ENCODE results near the gene MYBL2.
"Not testable (repeated sequence)": the region's sequence is repeated elsewhere in the genome, so short reads cannot be mapped to it uniquely, and the experiment has no call there.

The MYBL2 gene

DNA sequence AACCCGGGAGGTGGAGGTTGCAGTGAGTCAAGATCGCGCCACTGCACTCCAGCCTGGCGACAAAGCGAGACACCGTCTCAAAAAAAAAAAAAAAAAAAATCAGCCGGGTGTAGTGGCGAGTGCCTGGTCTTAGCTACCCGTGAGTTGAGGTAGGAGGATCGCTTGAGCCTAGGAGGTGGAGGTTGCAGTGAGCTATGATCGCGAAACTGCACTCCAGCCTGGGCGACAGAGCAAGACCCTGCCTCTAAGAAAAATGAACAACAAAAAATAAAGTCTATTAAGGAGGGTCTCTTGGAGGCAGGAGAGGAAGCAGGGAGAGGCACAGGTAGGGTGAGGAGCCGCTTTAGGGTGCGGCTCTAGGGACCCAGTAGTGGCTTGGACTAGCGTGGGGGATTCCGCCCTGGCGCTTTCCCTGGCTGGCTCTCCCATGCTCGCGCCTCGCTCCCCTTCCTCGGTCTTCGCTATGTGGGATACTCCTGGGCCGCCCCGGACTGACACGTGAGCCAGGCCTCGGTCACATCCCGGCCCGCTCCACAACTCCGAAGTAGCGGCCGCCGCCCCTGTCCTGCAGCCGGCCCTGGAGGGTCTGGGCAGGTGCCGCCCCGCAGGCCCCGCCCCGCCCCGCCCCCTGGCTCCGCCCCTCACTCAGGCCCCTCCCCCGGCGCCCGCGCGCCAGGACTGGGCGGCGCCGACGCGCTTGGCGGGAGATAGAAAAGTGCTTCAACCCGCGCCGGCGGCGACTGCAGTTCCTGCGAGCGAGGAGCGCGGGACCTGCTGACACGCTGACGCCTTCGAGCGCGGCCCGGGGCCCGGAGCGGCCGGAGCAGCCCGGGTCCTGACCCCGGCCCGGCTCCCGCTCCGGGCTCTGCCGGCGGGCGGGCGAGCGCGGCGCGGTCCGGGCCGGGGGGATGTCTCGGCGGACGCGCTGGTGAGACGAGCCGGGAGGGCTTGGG, at the start of gene MYBL2:
TSS of gene MYBL2 (plus strand) at position 739 of the 953 bp plus-strand sequence. CDS start at position 909, 170 bp downstream.
- Histone ChIP-seq H3K9me3 (ENCODE audit: control insufficient read depth, low read length) (no peaks in the 10 kb centered on the region), H3K4me1 (ENCODE audit: control insufficient read depth, insufficient read depth, low read length) (peaks cover 29% of the 10 kb centered on the region), H3K36me3 (ENCODE audit: control insufficient read depth, insufficient read depth, low read length) (no peaks in the 10 kb centered on the region), H3K4me3 (ENCODE audit: low read length) (peak within 1 kb of the TSS; percentile 46), H3K9ac (ENCODE audit: low read length) (no peak within 1 kb of the TSS), H3K27me3 (ENCODE audit: control insufficient read depth, insufficient read depth, low read length) (peaks cover 17% of the 10 kb centered on the region)

DNA sequence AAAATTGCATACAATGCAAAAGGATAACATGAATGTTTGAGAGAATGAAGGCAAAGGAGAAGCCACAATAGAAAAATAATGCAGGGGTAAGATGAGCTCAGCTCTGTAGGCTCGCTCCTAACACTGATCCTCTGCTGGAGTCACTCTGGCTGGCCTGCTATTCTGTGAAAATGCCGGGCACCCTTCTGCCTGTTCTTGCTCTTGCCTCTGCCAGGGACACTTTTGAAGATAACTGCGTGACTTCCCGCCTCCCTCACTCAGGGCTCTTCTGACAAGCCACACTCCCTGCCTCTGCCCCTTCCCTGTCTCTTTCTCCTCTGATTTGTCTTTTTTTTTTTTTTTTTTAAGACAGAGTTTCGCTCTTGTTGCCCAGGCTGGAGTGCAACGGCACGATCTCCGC, 35.3 kb upstream of the MYBL2 start:
- H3K9me3 ChIP-seq (ENCODE audit: control insufficient read depth, low read length): no peaks in the 10 kb centered on the region
- no peaks in the 10 kb centered on the region for H3K4me1 ChIP-seq (ENCODE audit: control insufficient read depth, insufficient read depth, low read length)
- H3K27me3 ChIP-seq (ENCODE audit: control insufficient read depth, insufficient read depth, low read length): no peaks in the 10 kb centered on the region
- no peak overlapping the region for H3K9ac ChIP-seq (ENCODE audit: low read length)
- H3K4me3 ChIP-seq (ENCODE audit: low read length): no peak overlapping the region
- H3K36me3 ChIP-seq (ENCODE audit: control insufficient read depth, insufficient read depth, low read length): peaks cover 7% of the 10 kb centered on the region

GRCh38 chr20:43636429-43636828, 30.5 kb upstream of the MYBL2 start:
- no peaks in the 10 kb centered on the region for H3K27me3 ChIP-seq (ENCODE audit: control insufficient read depth, insufficient read depth, low read length)
- peaks cover 11% of the 10 kb centered on the region for H3K36me3 ChIP-seq (ENCODE audit: control insufficient read depth, insufficient read depth, low read length)

GRCh38 chr20:43642548-43642947, 24.4 kb upstream of the MYBL2 start:
- H3K36me3 ChIP-seq (ENCODE audit: control insufficient read depth, insufficient read depth, low read length): peaks cover 8% of the 10 kb centered on the region
- no peaks in the 10 kb centered on the region for H3K9me3 ChIP-seq (ENCODE audit: control insufficient read depth, low read length)
- no peaks in the 10 kb centered on the region for H3K4me1 ChIP-seq (ENCODE audit: control insufficient read depth, insufficient read depth, low read length)
- H3K9ac ChIP-seq (ENCODE audit: low read length): no peak overlapping the region
- H3K27me3 ChIP-seq (ENCODE audit: control insufficient read depth, insufficient read depth, low read length): no peaks in the 10 kb centered on the region
- H3K4me3 ChIP-seq (ENCODE audit: low read length): no peak overlapping the region

More at GRCh38 chr20:43636429-43636828, 30.5 kb upstream of the MYBL2 start:
- no peak overlapping the region for H3K9ac ChIP-seq (ENCODE audit: low read length)
- no peaks in the 10 kb centered on the region for H3K9me3 ChIP-seq (ENCODE audit: control insufficient read depth, low read length)
- no peak overlapping the region for H3K4me3 ChIP-seq (ENCODE audit: low read length)
- no peaks in the 10 kb centered on the region for H3K4me1 ChIP-seq (ENCODE audit: control insufficient read depth, insufficient read depth, low read length)

- H3K4me3 ChIP-seq (ENCODE audit: low read length): no peak overlapping the region
- no peaks in the 10 kb centered on the region for H3K9me3 ChIP-seq (ENCODE audit: control insufficient read depth, low read length)
- peaks cover 6% of the 10 kb centered on the region for H3K4me1 ChIP-seq (ENCODE audit: control insufficient read depth, insufficient read depth, low read length)
- H3K9ac ChIP-seq (ENCODE audit: low read length): no peak overlapping the region
- no peaks in the 10 kb centered on the region for H3K36me3 ChIP-seq (ENCODE audit: control insufficient read depth, insufficient read depth, low read length)
- no peaks in the 10 kb centered on the region for H3K27me3 ChIP-seq (ENCODE audit: control insufficient read depth, insufficient read depth, low read length)
These were observed 15.9 kb upstream of the MYBL2 start for GRCh38 chr20:43650997-43651525.

GRCh38 chr20:43651650-43652184, 15.2 kb upstream of the MYBL2 start:
- not testable (repeated sequence) for H3K9ac ChIP-seq (ENCODE audit: low read length); H3K4me1 ChIP-seq (ENCODE audit: control insufficient read depth, insufficient read depth, low read length); H3K36me3 ChIP-seq (ENCODE audit: control insufficient read depth, insufficient read depth, low read length); H3K27me3 ChIP-seq (ENCODE audit: control insufficient read depth, insufficient read depth, low read length); H3K9me3 ChIP-seq (ENCODE audit: control insufficient read depth, low read length); H3K4me3 ChIP-seq (ENCODE audit: low read length)

DNA sequence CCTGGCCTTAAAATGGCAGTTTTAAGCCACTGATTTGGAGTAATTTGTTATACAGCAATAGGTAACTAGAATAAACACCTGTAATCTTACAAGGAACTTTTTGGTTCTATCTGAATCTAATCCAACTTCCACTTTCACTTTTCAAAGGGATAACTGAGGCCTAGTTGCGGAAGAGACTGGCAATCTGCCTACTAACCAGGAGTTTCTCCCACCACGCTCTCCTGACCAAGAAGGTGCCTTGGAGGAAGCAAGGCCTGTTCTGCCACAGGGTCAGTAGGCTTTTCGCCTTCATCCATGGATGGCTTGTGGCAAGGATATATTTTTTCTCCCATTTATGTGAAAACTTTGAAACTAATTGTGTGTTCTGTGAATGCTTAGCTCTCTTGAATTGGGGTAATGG, 12.9 kb upstream of the MYBL2 start:
- H3K9ac ChIP-seq (ENCODE audit: low read length): no peak overlapping the region
- H3K9me3 ChIP-seq (ENCODE audit: control insufficient read depth, low read length): no peaks in the 10 kb centered on the region
- H3K36me3 ChIP-seq (ENCODE audit: control insufficient read depth, insufficient read depth, low read length): no peaks in the 10 kb centered on the region
- H3K4me3 ChIP-seq (ENCODE audit: low read length): no peak overlapping the region
- no peaks in the 10 kb centered on the region for H3K27me3 ChIP-seq (ENCODE audit: control insufficient read depth, insufficient read depth, low read length)
- peaks cover 12% of the 10 kb centered on the region for H3K4me1 ChIP-seq (ENCODE audit: control insufficient read depth, insufficient read depth, low read length)

DNA sequence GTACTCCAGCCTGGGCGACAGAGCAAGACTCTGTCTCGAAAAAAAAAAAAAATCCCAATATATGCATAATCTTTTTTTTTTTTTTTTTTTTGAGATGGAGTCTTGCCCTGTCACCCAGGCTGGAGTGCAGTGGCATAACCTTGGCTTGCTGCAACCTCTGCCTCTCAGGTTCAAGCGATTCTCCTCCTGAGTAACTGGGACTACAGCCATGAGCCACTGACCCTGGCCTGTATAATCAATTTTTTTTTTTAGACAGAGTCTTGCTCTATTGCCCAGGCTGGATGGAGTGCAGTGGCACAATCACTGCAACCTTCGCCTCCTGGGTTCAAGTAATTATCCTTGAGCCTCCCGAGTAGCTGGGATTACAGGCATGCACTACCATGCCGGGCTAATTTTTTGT, 11.7 kb upstream of the MYBL2 start:
- H3K9me3 ChIP-seq (ENCODE audit: control insufficient read depth, low read length); H3K36me3 ChIP-seq (ENCODE audit: control insufficient read depth, insufficient read depth, low read length); H3K4me3 ChIP-seq (ENCODE audit: low read length); H3K9ac ChIP-seq (ENCODE audit: low read length); H3K27me3 ChIP-seq (ENCODE audit: control insufficient read depth, insufficient read depth, low read length): not testable (repeated sequence)
- peaks cover 12% of the 10 kb centered on the region for H3K4me1 ChIP-seq (ENCODE audit: control insufficient read depth, insufficient read depth, low read length)

DNA sequence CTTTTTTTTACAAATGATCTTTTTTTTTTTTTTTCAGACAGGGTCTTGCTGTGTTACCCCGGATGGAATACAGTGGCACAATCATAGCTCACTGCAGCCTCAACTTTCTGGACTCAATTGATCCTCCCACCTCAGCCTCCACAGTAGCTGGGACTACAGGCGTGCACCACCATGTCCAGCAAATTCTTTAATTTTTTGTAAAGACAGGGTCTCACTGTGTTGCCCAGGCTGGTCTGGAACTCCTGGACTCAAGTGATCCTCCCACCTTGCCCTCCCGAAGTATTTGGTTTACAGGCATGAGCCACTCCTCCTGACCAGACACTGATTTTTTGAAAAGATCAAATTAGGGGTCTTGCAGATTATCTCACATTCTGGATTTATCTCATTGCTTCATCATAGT, 11.0 kb upstream of the MYBL2 start:
- Histone ChIP-seq H3K9me3 (ENCODE audit: control insufficient read depth, low read length) (no peaks in the 10 kb centered on the region), H3K36me3 (ENCODE audit: control insufficient read depth, insufficient read depth, low read length) (no peaks in the 10 kb centered on the region), H3K27me3 (ENCODE audit: control insufficient read depth, insufficient read depth, low read length) (no peaks in the 10 kb centered on the region), H3K4me1 (ENCODE audit: control insufficient read depth, insufficient read depth, low read length) (peaks cover 12% of the 10 kb centered on the region), H3K9ac (ENCODE audit: low read length) (no peak overlapping the region), H3K4me3 (ENCODE audit: low read length) (no peak overlapping the region)

- Histone ChIP-seq H3K27me3 (ENCODE audit: control insufficient read depth, insufficient read depth, low read length) (no peaks in the 10 kb centered on the region), H3K4me1 (ENCODE audit: control insufficient read depth, insufficient read depth, low read length) (peaks cover 15% of the 10 kb centered on the region), H3K9ac (ENCODE audit: low read length) (peak overlapping the region; percentile 80)
These were observed 8.7 kb upstream of the MYBL2 start for GRCh38 chr20:43658069-43658722.

GRCh38 chr20:43658723-43659419, 8.0 kb upstream of the MYBL2 start:
- H3K4me3 ChIP-seq (ENCODE audit: low read length): no peak overlapping the region
- H3K27me3 ChIP-seq (ENCODE audit: control insufficient read depth, insufficient read depth, low read length): no peaks in the 10 kb centered on the region
- H3K9me3 ChIP-seq (ENCODE audit: control insufficient read depth, low read length): no peaks in the 10 kb centered on the region

More at GRCh38 chr20:43658069-43658722, 8.7 kb upstream of the MYBL2 start:
- no peaks in the 10 kb centered on the region for H3K36me3 ChIP-seq (ENCODE audit: control insufficient read depth, insufficient read depth, low read length)
- peak overlapping the region; percentile 39 for H3K4me3 ChIP-seq (ENCODE audit: low read length)
- no peaks in the 10 kb centered on the region for H3K9me3 ChIP-seq (ENCODE audit: control insufficient read depth, low read length)

More at GRCh38 chr20:43658723-43659419, 8.0 kb upstream of the MYBL2 start:
- H3K9ac ChIP-seq (ENCODE audit: low read length): no peak overlapping the region
- peaks cover 21% of the 10 kb centered on the region for H3K4me1 ChIP-seq (ENCODE audit: control insufficient read depth, insufficient read depth, low read length)
- H3K36me3 ChIP-seq (ENCODE audit: control insufficient read depth, insufficient read depth, low read length): no peaks in the 10 kb centered on the region
